ENCODE measurements around the gene OSBPL1A.
"Not testable (repeated sequence)": the region's sequence is repeated elsewhere in the genome, so short reads cannot be mapped to it uniquely, and the experiment has no call there.

The OSBPL1A gene

GRCh38 chr18:24396082-24396633, 1.5 kb downstream of the OSBPL1A start:
- DNase-seq: no peak

DNA sequence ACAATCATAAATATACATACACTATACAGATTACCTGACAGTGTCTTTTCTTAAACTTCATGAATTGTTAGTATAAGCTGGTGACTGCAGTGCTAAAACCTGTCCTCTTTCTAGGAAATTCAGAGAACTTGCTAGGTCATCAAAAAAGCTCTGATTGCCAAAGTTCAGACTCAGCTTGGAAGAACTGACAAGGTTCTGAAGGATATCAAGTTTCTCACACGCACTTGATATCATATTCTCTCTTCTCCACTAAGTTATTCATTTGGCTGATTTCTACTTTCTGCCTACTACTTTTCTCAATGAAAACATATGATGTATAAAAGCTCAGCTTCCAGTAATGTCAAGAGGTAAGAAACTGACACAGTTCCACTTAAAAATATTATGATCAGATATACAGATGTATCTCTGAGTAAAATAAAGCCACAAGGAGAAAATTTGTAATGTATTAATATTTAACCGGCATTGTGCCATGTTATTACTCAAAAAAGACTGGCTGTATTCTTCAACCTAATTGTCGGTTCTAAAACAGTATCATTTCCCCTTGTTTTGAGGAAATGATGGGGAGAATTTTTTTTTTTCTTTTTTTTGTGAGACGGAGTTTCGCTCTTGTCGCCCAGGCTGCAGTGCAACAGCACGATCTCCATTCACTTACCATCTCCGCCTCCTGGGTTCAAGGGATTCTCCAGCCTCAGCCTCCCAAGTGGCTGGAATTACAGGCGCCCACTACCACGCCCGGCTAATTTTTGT, 2.4 kb downstream of the OSBPL1A start:
- DNase-seq: peak; percentile 6

DNA sequence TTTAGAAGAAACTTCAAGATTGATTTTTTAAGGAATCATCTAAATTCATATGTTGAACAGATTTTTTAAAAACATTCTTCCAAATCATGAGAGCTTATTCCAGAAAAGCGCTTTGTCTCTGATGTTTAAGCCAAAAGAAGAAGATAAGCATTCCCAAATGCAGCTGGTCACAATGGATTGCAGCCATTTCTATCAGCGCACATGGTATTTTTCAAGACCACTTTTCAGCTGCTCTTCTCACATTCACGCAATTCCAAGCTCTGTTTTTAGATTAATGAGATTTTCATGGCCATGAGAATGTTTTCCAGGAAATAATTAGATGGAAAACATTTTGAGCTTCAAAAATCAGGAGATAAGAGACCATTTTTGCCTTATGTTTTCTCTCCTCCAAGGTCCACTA, 8.7 kb downstream of the OSBPL1A start:
- DNase-seq: no peak

GRCh38 chr18:24386681-24387080, 10.9 kb downstream of the OSBPL1A start:
- DNase-seq: no peak

- no peak for DNase-seq
These were observed 16.5 kb downstream of the OSBPL1A start for GRCh38 chr18:24381126-24381525.

DNA sequence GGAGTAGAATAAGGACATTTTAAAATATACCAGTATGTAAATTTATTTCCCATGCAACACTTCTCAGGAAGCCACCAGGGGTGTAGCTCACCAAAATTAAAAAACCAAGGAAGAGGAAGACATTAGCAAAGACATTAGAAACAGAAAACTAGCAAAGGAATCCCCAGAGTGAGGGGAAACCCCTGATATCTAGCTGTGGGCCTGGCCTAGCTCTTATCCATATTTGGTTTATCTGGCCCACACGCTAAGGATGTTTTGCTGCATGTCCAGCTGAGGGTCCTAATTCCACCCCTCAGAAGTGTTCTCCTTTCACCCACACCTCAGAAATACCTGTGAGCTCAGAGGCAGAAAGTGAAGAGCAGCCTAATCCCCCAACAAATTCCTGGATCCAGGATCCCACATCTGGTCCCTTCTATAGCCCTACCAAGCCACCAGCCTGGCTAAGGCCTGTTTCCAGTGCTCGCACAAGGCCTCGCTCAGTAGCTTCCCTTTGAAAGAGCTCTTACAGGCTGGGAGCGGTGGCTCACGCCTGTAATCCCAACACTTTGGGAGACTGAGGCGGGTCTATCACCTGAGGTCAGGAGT, 17.4 kb downstream of the OSBPL1A start:
- DNase-seq: no peak

DNA sequence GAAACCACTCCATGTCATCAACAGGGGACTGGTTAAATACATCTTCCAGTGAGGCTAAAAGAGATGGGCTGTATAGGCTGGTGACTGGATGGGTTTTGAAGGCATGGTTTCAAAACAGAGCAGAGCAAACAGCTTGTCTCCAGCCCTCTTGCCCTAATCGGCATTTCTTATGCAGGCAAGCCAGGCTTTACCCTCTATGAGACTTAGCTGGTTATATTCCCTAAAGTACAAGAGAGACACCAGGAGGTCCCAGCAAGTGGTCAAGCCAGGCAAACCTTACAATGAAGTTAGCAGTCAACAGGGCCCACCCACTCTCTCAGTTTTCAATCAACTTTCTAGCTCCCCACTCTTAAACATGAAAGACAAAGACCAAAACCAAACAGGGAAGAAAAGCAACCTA, 19.0 kb downstream of the OSBPL1A start:
- DNase-seq: no peak

GRCh38 chr18:24376531-24376930, 21.1 kb downstream of the OSBPL1A start:
- not testable (repeated sequence) for DNase-seq

DNA sequence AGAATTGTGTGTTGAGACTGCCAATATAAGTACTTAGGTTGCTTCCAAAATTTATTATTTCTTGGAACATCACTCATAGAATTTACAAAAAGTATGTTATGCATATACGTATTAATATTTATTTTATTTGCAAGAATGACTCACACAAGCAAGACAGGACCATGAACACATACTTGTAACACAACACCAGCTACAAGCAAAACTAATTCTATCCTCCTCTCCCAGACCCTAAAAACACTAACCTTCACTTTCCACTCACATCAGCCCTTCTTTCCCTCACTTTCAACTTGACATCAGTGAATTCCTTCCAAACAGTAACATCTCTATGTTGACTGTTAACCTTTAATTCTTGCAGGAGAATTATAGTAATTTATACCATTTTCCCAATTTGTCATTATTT, 24.3 kb downstream of the OSBPL1A start:
- DNase-seq: no peak

DNA sequence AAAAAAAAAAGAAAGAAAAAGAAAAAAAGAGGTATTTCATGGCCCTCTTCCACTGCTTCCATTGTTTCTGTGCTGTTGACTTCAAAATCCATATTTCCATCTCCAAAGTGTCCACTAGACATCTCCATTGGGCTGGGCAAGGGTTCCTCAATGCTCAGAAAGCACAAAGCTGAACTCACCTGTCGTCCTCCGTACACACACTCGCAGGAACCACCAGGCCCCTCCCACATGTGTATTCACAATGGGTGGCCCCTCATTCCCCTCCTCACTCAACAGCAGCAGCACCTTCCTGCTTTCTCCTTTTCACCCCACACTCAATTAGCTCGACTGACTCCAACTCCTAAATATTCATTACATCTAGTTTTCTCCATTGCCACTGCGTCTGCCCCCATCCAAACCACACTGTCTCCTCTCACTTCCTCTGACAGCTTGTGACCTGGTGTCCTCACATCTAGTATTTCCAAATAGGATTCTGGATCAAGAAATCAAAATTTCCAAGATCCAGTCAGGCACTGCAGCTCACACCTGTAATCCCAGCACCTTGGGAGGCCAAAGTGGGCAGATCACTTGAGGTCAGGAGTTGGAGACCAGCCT, 25.2 kb downstream of the OSBPL1A start:
- no peak for DNase-seq

DNA sequence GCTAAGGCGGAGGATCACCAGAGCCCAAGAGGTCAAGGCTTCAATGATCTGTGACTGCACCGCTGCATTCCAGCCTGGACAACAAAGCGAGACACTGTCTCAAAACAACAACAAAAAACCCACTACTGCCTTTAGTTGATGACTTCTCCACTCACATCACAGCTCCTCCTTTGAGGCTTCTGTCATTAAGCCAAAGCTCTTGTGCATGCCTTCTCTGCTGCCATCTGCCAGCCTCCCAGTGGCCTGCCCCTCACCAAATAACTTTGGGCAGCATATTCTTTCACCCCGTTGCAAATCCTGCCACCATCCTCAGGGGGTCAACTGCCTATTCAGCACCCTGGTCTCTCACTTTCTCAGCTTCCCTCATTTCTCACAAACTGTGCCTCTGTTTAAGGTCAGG, 27.5 kb downstream of the OSBPL1A start:
- no peak for DNase-seq

DNA sequence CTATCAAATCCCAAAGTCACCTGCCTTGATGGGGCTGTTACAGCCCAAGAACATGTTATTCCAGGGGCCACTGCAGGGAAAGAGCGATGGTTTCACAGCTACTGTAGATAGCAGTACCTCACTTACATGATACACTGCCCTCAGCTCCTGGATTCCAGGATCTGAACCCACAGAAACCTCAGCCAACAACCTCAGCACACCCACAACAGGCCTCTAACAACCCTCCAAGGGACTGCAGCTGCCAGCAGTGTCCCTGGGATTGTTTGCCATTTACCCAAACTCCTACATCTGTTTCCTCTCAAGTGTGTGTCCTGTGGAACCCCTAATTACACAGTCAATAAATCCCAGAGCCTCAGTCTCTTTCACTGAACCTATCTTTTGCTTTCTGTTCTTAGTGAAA, 28.2 kb downstream of the OSBPL1A start:
- DNase-seq: no peak

DNA sequence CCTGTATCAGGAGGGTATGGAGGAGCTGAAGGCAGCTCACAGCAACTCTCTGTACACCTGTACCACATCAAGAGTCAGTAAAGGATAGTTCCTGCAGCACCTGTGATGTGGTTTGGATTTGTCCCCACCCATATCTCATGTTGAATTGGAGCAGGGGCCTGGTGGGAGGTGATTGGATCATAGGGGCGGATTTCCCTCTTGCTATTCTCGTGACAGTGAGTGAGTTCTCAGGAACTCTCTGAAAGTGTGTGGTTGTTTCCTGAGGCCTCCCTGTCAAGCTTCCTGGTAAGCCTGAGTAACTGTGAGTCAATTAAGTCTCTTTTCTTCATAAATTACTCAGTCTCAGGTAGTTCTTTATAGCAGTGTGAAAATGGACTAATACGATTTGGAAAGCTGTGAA, 28.9 kb downstream of the OSBPL1A start:
- DNase-seq: no peak

DNA sequence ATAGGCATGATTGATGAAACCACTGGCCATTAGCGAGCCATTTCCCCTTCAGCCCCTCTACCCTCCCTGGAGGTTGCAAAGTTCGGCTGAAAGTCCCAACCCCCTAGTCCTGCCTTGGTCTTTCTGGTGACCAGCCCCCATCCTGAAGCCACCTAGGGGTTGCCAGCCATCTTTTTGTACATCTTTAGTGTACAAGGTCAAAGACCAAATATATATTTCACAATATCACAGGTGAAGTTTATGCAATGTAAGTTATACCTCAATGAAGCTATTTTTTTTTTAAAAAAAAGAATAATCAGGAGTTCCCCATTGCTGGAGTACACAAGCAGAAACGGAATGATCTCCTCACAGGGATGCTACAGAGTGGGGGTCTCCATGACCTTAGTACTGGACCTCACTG, 31.3 kb downstream of the OSBPL1A start:
- DNase-seq: no peak

DNA sequence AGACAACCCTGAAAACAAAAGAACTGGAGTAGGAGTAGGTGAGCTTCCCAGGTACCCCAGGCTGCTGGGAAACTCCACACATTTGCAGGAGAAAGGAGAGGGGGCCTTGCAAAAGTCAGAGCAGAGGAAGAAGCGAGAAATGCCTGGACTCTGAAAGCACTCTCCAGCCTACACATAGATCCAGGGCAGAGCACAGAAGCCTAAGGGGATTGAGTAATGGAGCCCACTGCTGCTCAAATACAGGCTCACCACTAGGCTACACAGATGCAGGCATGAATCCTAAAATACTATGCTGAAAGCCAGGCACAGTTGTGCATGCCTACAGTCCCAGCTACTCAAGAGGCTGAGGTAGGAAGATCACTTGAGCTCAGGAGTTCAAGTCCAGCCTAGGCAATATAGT, 33.4 kb downstream of the OSBPL1A start:
- DNase-seq: no peak

DNA sequence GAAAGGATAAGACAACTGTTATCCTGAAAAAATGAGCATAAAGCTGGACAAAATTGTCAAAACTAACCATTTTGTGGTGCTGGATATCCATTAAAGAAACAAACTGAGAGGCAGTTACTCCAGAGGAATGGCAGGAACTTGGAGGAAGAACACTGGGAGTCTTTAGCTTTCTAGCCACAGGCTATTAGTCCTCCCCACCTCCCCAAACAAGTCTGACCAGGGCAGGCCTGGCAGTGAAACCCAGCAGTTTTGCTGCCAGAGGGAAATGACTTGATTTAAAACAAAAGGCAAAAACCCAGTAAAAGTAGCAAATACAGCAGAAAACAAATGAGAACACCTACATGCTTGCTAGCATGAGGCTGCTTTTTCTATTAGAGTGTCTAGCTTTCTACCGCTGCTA, 34.9 kb downstream of the OSBPL1A start:
- DNase-seq: no peak

- DNase-seq: peak; percentile 13
These were observed 37.7 kb downstream of the OSBPL1A start for GRCh38 chr18:24359787-24360530.

DNA sequence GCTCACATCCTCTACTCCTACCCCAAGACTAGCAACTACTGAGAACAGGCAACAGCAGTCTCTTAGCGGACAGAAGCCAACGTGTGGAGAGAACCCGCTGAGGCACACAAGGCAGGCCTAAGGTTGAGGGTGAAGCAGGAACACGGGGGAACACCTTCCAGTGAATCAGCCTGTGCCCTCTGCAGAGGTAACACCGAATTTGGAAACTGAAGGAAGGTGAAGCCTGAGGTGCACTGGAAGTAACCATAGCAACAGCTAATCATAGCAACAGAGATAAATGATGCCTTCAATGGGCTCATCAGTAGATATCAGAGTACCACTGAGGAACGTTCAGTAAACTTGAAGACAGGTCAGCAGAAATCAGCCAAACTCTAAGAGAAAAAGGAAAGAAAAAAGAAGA, 43.3 kb downstream of the OSBPL1A start:
- no peak for DNase-seq

DNA sequence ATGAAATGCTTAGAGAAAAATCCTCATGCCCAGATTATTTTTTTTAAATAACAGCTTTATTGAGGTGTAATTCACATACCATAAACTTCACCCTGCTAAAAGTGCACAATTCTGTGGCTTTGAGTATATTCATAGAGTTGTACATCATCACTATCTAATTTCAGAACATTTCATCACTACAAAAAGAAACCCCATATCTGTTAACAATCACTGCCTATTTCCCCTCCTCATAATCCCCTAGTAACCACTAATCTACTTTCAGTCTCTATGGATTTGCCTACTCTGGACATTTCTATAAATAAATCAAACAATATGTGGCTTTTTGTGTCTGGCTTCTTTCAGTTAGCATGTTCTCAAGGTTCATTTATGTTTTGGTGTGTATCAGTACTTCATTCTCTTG, 51.4 kb downstream of the OSBPL1A start:
- DNase-seq: no peak

DNA sequence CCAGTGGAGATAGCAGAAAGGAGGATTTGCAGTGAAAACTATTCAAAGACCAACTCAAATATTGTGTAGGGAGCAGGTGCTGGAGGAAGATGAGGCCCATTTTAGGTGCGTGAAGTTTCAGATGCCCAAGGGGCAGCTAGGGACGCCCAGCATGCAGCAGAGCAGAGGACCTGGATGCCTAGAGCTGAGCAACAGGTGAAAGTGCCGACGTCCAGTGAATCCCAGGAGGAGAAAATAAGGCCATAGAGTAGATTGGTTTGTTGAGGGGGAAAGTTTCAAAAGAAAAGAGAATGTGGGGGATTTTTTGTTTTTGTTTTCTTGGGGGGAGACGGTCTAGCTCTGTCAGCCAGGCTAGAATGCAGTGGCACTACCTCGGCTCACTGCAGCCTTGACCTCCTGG, 53.1 kb downstream of the OSBPL1A start:
- DNase-seq: no peak

GRCh38 chr18:24342347-24342746, 55.3 kb downstream of the OSBPL1A start:
- DNase-seq: no peak

DNA sequence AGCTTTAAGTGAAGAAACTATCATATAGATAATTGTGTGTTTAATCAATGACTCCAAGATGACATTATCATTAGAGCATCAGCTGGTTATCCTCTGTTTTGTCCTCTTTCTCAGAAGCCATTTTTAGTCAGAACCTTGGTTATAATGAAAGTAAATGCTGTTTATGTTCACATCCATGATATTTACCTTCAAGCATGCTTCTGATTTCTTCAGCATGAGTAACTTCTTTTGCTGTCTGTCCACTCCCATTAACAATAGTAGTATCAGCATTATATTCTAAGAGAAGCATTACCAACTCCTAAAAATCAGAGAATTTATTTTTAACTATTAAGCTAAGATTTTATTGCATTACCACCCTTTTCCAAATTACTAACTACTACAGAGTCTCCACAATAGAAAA, 56.3 kb downstream of the OSBPL1A start:
- no peak for DNase-seq

DNA sequence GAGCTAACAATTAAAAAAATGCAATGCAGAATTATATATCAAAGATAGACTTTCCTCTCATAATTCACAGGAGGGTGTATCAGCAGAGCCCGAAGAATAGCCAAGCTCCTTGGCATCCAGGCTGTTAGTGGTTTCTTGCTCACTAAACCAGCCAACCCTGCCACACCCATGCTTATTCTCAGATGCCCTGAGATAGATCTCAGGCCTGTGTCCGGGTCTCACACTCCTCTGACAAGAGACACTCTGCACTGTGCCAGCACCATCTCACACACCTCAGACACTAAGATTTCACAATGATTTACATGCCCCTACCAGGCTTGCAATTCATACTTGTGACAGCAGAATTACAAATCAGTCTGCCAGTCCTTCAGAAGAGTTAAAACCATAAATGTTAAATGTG, 64.5 kb downstream of the OSBPL1A start:
- DNase-seq: no peak

- no peak for DNase-seq
These were observed 71.4 kb downstream of the OSBPL1A start for GRCh38 chr18:24326211-24326610.
